ENCODE data around the gene CHRNB2.

- TF ChIP-seq CTCF (IDR thresholded peaks at IDR 0.05; ENCODE audit: low read length) (no peak), EZH2phosphoT487 (IDR thresholded peaks at IDR 0.05; ENCODE audit: low read length) (no peak), EZH2 (optimal IDR thresholded peaks at IDR 0.05; ENCODE audit: low read depth, low read length) (no peak)
Observed at GRCh38 chr1:154551474-154551873, 16.1 kb upstream of the CHRNB2 start.

Measured in MM.1S (cell line).